Duodenal mucosa (tissue), 2 donors: ENCODE data around the gene ZNF578.
"Not testable (repeated sequence)": the region's sequence is repeated elsewhere in the genome, so short reads cannot be mapped to it uniquely, and the experiment has no call there.

Source experiments
- H3K27ac ChIP-seq: one replicate; pipeline ENCODE4 v1.7.0; 2013; ENCODE audit warnings: low read depth, low read length
- H3K27me3 ChIP-seq, 2 donors: one replicate each; pipeline ENCODE4 v1.7.0; 2013; ENCODE audit warnings: low read length in 2 of 2, control low read depth in 1 of 2; ENCODE audit not compliant: insufficient read depth in 2 of 2, control insufficient read depth in 1 of 2
- H3K36me3 ChIP-seq, 2 donors: one replicate each; pipeline ENCODE4 v1.7.0; 2013; ENCODE audit warnings: low read length in 2 of 2, control low read depth in 1 of 2; ENCODE audit not compliant: insufficient read depth in 2 of 2, control insufficient read depth in 1 of 2
- H3K4me1 ChIP-seq, 2 donors: one replicate each; pipeline ENCODE4 v1.7.0; 2013; ENCODE audit warnings: low read length in 2 of 2, control low read depth in 1 of 2; ENCODE audit not compliant: insufficient read depth in 2 of 2, control insufficient read depth in 1 of 2
- H3K4me3 ChIP-seq, 2 donors: one replicate each; pipeline ENCODE4 v1.7.0; 2013; ENCODE audit warnings: low read length in 2 of 2, low read depth in 1 of 2
- H3K9ac ChIP-seq, 2 donors: one replicate each; pipeline ENCODE4 v1.7.0; 2013; ENCODE audit warnings: low read length in 2 of 2, low read depth in 1 of 2
- H3K9me3 ChIP-seq, 2 donors: one replicate each; pipeline ENCODE4 v1.7.0; 2013; ENCODE audit warnings: low read length in 2 of 2, control low read depth in 1 of 2; ENCODE audit not compliant: control insufficient read depth in 1 of 2

ZNF578 gene

GRCh38 chr19:52500991-52501390, 47.6 kb downstream of the ZNF578 start:
- not testable (repeated sequence) for H3K4me1 ChIP-seq, H3K27ac ChIP-seq, H3K36me3 ChIP-seq, H3K27me3 ChIP-seq, H3K9ac ChIP-seq, H3K4me3 ChIP-seq
- peaks cover 14 to 23% of the 10 kb centered on the region in 2 donors for H3K9me3 ChIP-seq

- Histone ChIP-seq H3K36me3 (peaks cover 0 to 6% of the 10 kb centered on the region in 2 donors), H3K9ac (no peak overlapping the region), H3K9me3 (peaks cover 29 to 33% of the 10 kb centered on the region in 2 donors), H3K27me3 (no peaks in the 10 kb centered on the region), H3K4me3 (no peak overlapping the region), H3K4me1 (no peaks in the 10 kb centered on the region), H3K27ac (no peak overlapping the region)
Measured at GRCh38 chr19:52507266-52507665, 53.9 kb downstream of the ZNF578 start.

- peaks cover 21 to 35% of the 10 kb centered on the region in 2 donors for H3K9me3 ChIP-seq
- no peaks in the 10 kb centered on the region for H3K4me1 ChIP-seq
- H3K27ac ChIP-seq: no peak overlapping the region
- no peak overlapping the region for H3K4me3 ChIP-seq
- H3K9ac ChIP-seq: no peak overlapping the region
- no peaks in the 10 kb centered on the region for H3K27me3 ChIP-seq
- no peaks in the 10 kb centered on the region for H3K36me3 ChIP-seq
Measured at GRCh38 chr19:52516191-52516590, 62.8 kb downstream of the ZNF578 start.

- Histone ChIP-seq H3K4me1 (no peaks in the 10 kb centered on the region), H3K27me3 (no peaks in the 10 kb centered on the region), H3K4me3 (no peak overlapping the region), H3K9me3 (peaks cover 16 to 22% of the 10 kb centered on the region in 2 donors), H3K36me3 (no peaks in the 10 kb centered on the region), H3K27ac (no peak overlapping the region), H3K9ac (no peak overlapping the region)
Measured at GRCh38 chr19:52518646-52519045, 65.3 kb downstream of the ZNF578 start.

GRCh38 chr19:52519175-52519574, 65.8 kb downstream of the ZNF578 start:
- H3K9ac ChIP-seq, H3K4me3 ChIP-seq, H3K27me3 ChIP-seq, H3K4me1 ChIP-seq, H3K36me3 ChIP-seq, H3K27ac ChIP-seq: not testable (repeated sequence)
- H3K9me3 ChIP-seq: peaks cover 13 to 21% of the 10 kb centered on the region in 2 donors

- H3K9me3 ChIP-seq: peaks cover 11 to 15% of the 10 kb centered on the region in 2 donors
- no peak overlapping the region for H3K9ac ChIP-seq
- no peak overlapping the region for H3K4me3 ChIP-seq
- H3K27ac ChIP-seq: no peak overlapping the region
- no peaks in the 10 kb centered on the region for H3K36me3 ChIP-seq
- H3K4me1 ChIP-seq: no peaks in the 10 kb centered on the region
- no peaks in the 10 kb centered on the region for H3K27me3 ChIP-seq
Measured at GRCh38 chr19:52520013-52520412, 66.7 kb downstream of the ZNF578 start.

- Histone ChIP-seq H3K4me3 (no peak overlapping the region), H3K27ac (no peak overlapping the region)
Measured at GRCh38 chr19:52522551-52522950, 69.2 kb downstream of the ZNF578 start.

GRCh38 chr19:52524086-52524485, 70.7 kb downstream of the ZNF578 start:
- Histone ChIP-seq H3K9ac (no peak overlapping the region), H3K27ac (no peak overlapping the region), H3K4me1 (peaks cover 0 to 8% of the 10 kb centered on the region in 2 donors), H3K27me3 (no peaks in the 10 kb centered on the region), H3K4me3 (no peak overlapping the region), H3K9me3 (peaks cover 4 to 5% of the 10 kb centered on the region in 2 donors), H3K36me3 (no peaks in the 10 kb centered on the region)

More at GRCh38 chr19:52522551-52522950, 69.2 kb downstream of the ZNF578 start:
- H3K27me3 ChIP-seq: no peaks in the 10 kb centered on the region
- H3K4me1 ChIP-seq: no peaks in the 10 kb centered on the region
- H3K36me3 ChIP-seq: no peaks in the 10 kb centered on the region
- peaks cover 4 to 8% of the 10 kb centered on the region in 2 donors for H3K9me3 ChIP-seq
- H3K9ac ChIP-seq: no peak overlapping the region

- H3K27me3 ChIP-seq: no peaks in the 10 kb centered on the region
- peaks cover 5 to 12% of the 10 kb centered on the region in 2 donors for H3K9me3 ChIP-seq
- H3K9ac ChIP-seq: peak within 1 kb of the TSS; percentile 79 to 94
- H3K36me3 ChIP-seq: no peaks in the 10 kb centered on the region
- peaks cover 0 to 8% of the 10 kb centered on the region in 2 donors for H3K4me1 ChIP-seq
- peak within 1 kb of the TSS; percentile 96 to 98 for H3K4me3 ChIP-seq
- H3K27ac ChIP-seq: peak within 1 kb of the TSS; percentile 89
Measured at GRCh38 chr19:52527134-52527955, 74.0 kb downstream of the ZNF578 start, which contains the start of gene ZNF808. TSS of gene ZNF808 (plus strand) at chr19:52527668. CDS start at chr19:52543285, 15,617 bp downstream.

- Histone ChIP-seq H3K27me3 (no peaks in the 10 kb centered on the region), H3K4me3 (peak overlapping the region; percentile 96 to 98), H3K36me3 (peaks cover 2 to 3% of the 10 kb centered on the region in 2 donors), H3K27ac (peak overlapping the region; percentile 89), H3K4me1 (peaks cover 0 to 8% of the 10 kb centered on the region in 2 donors), H3K9ac (peak overlapping the region; percentile 79 to 94), H3K9me3 (peaks cover 5 to 9% of the 10 kb centered on the region in 2 donors)
Measured at GRCh38 chr19:52527956-52528351, 74.6 kb downstream of the ZNF578 start.
